T-helper 1 cell (primary cell): Measurements from ENCODE around the gene ARX.

Experiments used
- DNase-seq, 5 donors: peaks; one replicate each; pipeline ENCODE4 v3.0.0-alpha.2; 2012 to 2020
- total RNA-seq, 4 donors: gene quantifications; one replicate each; lab custom pipeline; 2026; lab: John Stamatoyannopoulos, UW

ARX gene
- total RNA-seq: 0 reads per million in 4 donors

- DNase-seq: peak in 1 of 5 donors; percentile 33
These were observed at the start of gene ARX for GRCh38 chrX:25015486-25016360. Gene ARX (minus strand): TSS chrX:25015965. CDS start chrX:25015737, 228 bp downstream.

- no peak for DNase-seq
These were observed 43.5 kb upstream of the ARX start for GRCh38 chrX:25059273-25059672.

GRCh38 chrX:25052798-25053534 is 37.2 kb upstream of the ARX start:
- DNase-seq: no peak

GRCh38 chrX:25049971-25050370 is 34.2 kb upstream of the ARX start:
- no peak for DNase-seq

GRCh38 chrX:25049357-25049756 is 33.6 kb upstream of the ARX start:
- DNase-seq: no peak

GRCh38 chrX:25048178-25048577 is 32.4 kb upstream of the ARX start:
- no peak for DNase-seq

- DNase-seq: no peak
These were observed 27.4 kb upstream of the ARX start for GRCh38 chrX:25043192-25043591.

GRCh38 chrX:25039036-25039435 is 23.3 kb upstream of the ARX start:
- DNase-seq: no peak

GRCh38 chrX:25034889-25035288 is 19.1 kb upstream of the ARX start:
- no peak for DNase-seq

- DNase-seq: no peak
These were observed 13.6 kb upstream of the ARX start for GRCh38 chrX:25029288-25029825.

- DNase-seq: no peak
These were observed 13.0 kb upstream of the ARX start for GRCh38 chrX:25028726-25029125.

GRCh38 chrX:25026576-25026975 is 10.8 kb upstream of the ARX start:
- DNase-seq: no peak

GRCh38 chrX:25025615-25026014 is 9.8 kb upstream of the ARX start:
- DNase-seq: no peak

- DNase-seq: no peak
These were observed 8.1 kb upstream of the ARX start for GRCh38 chrX:25023908-25024307.

- no peak for DNase-seq
These were observed 6.9 kb upstream of the ARX start for GRCh38 chrX:25022499-25023325.

GRCh38 chrX:25020905-25021449 is 5.2 kb upstream of the ARX start:
- DNase-seq: no peak

GRCh38 chrX:25020391-25020904 is 4.7 kb upstream of the ARX start:
- no peak for DNase-seq

- DNase-seq: no peak
These were observed 4.1 kb upstream of the ARX start for GRCh38 chrX:25019707-25020390.

- DNase-seq: no peak
These were observed 2.9 kb upstream of the ARX start for GRCh38 chrX:25018682-25019081.

- no peak for DNase-seq
These were observed 2.0 kb upstream of the ARX start for GRCh38 chrX:25017667-25018247.

GRCh38 chrX:25016938-25017598 is 1.3 kb upstream of the ARX start:
- no peak for DNase-seq
